ENCODE measurements around the gene LRRIQ4.

LRRIQ4 gene

DNA sequence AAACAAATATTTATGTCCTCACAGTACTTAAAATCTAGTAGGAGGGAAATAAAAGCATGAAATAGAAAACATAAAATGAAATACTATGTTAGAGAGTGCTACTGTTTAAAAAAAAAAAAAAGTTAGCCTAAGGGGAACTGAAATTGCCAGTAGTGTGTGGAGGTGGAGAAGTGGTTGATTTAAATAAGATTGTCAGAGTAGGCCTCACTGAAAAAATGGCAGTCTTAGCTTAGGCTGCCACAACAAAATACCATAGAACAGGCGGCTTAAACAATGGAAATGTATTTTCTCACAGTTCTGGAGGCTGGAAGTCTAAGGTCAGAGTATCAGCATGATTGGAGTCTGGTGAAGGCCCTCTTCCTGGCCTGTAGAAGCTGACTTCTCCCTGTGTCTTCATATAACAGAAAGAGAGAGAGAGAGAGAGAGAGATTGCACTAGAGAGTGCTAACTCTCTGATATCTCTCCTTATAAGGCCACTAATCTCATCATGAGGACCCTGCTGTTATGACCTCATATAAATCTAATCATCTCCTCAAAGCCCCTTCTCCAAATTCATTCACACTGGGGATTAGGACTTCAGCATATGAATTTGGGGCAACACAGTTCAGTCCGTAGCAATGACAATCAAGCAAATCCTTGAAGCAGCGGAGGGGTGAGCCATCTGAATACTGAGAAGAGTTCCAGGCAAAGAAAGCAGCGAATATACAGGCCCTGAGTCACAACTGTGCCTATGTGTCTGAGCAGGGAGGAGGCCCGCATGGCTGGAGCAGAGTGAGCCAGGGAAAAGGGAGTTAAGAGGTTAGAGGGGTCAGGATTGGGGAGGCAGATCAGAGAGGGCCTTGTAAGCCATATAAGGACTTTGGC lies 23.6 kb downstream of the LRRIQ4 start:
- H3K27me3 ChIP-seq (replicated peaks; ENCODE audit: control insufficient read depth, insufficient read depth, low read length): no peaks in the 10 kb centered on the region
- no peaks in the 10 kb centered on the region for H3K36me3 ChIP-seq (ENCODE audit: control insufficient read depth, insufficient read depth, low read length)
- no peak overlapping the region for H3K4me3 ChIP-seq (replicated peaks; ENCODE audit: low read depth, low read length)
- DNase-seq (ENCODE audit: extremely low read depth, insufficient read length): no peak
- TF ChIP-seq, protein P1, sequence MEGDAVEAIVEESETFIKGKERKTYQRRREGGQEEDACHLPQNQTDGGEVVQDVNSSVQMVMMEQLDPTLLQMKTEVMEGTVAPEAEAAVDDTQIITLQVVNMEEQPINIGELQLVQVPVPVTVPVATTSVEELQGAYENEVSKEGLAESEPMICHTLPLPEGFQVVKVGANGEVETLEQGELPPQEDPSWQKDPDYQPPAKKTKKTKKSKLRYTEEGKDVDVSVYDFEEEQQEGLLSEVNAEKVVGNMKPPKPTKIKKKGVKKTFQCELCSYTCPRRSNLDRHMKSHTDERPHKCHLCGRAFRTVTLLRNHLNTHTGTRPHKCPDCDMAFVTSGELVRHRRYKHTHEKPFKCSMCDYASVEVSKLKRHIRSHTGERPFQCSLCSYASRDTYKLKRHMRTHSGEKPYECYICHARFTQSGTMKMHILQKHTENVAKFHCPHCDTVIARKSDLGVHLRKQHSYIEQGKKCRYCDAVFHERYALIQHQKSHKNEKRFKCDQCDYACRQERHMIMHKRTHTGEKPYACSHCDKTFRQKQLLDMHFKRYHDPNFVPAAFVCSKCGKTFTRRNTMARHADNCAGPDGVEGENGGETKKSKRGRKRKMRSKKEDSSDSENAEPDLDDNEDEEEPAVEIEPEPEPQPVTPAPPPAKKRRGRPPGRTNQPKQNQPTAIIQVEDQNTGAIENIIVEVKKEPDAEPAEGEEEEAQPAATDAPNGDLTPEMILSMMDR (IDR thresholded peaks at IDR 0.05; ENCODE audit: insufficient read depth, low read length, poor library complexity, severe bottlenecking): no peak

DNA sequence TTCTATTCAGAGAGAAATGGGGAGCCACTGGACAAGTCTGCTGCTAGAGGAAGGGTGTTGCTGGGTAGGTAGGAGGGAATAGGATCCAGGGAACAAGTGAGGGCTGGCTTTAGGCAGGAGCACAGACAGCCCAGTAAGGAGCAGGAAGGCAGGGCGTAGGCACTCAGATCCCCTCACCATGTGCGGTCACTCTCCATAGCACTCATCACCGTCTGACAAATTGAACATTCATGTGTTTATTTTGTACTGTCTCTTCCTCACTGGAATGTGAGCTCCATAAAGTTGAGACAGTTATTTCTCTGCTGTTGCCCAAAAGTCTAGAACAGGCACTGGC lies 24.2 kb downstream of the LRRIQ4 start:
- no peak for DNase-seq (ENCODE audit: extremely low read depth, insufficient read length)
- H3K27me3 ChIP-seq (replicated peaks; ENCODE audit: control insufficient read depth, insufficient read depth, low read length): no peaks in the 10 kb centered on the region
- H3K36me3 ChIP-seq (ENCODE audit: control insufficient read depth, insufficient read depth, low read length): no peaks in the 10 kb centered on the region
- TF ChIP-seq, protein P1 (IDR thresholded peaks at IDR 0.05; ENCODE audit: insufficient read depth, low read length, poor library complexity, severe bottlenecking): no peak
- H3K4me3 ChIP-seq (replicated peaks; ENCODE audit: low read depth, low read length): no peak overlapping the region

DNA sequence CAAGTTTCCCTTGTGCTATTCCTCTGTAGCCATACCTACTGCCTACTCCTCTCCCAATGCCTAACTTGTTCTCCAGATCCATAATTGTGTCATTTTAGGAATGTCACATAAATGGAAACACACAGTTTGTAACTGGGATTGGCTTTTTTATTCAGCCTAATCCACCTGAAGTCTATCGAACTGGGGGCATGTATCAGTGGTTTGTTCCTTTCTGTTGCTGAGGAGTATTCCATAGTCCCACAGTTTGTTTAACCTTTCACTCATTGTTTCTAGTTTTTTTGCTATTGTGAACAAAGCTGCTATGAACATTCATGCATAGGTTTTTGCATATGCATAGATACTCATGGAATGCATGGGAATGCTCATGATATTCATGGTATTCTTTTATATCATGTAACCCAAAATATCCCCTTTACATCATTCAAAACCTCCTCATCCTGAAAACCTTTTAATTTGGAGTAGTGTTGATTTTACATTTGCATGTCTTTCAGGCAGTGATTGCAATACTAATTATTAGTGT lies 25.9 kb downstream of the LRRIQ4 start:
- TF ChIP-seq, protein P1 (IDR thresholded peaks at IDR 0.05; ENCODE audit: insufficient read depth, low read length, poor library complexity, severe bottlenecking): no peak
- Histone ChIP-seq H3K4me3 (replicated peaks; ENCODE audit: low read depth, low read length) (no peak overlapping the region), H3K27me3 (replicated peaks; ENCODE audit: control insufficient read depth, insufficient read depth, low read length) (no peaks in the 10 kb centered on the region), H3K36me3 (ENCODE audit: control insufficient read depth, insufficient read depth, low read length) (no peaks in the 10 kb centered on the region)
- DNase-seq (ENCODE audit: extremely low read depth, insufficient read length): no peak

DNA sequence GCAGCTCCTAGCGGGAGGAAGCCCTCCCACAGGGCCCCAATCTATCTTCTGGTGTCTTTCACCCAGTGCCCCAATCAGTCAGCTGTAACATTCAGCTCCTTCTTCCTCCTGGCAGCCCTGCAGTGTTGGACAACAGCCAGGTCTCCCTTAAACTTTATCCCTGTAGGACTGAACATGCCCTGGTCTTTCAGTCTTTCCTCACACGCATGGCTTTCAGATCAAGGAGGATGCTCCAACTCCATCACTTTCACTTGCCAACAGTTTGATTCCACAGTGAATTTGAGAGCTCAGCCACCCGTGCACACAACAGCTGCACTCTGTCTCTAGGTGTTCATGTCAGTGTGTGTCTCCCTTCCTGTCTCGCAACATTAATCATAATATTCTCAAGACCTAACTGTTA lies 28.5 kb downstream of the LRRIQ4 start:
- Histone ChIP-seq H3K27me3 (replicated peaks; ENCODE audit: control insufficient read depth, insufficient read depth, low read length) (no peaks in the 10 kb centered on the region), H3K4me3 (replicated peaks; ENCODE audit: low read depth, low read length) (no peak overlapping the region), H3K36me3 (ENCODE audit: control insufficient read depth, insufficient read depth, low read length) (no peaks in the 10 kb centered on the region)
- TF ChIP-seq, protein P1 (IDR thresholded peaks at IDR 0.05; ENCODE audit: insufficient read depth, low read length, poor library complexity, severe bottlenecking): no peak
- DNase-seq (ENCODE audit: extremely low read depth, insufficient read length): no peak

DNA sequence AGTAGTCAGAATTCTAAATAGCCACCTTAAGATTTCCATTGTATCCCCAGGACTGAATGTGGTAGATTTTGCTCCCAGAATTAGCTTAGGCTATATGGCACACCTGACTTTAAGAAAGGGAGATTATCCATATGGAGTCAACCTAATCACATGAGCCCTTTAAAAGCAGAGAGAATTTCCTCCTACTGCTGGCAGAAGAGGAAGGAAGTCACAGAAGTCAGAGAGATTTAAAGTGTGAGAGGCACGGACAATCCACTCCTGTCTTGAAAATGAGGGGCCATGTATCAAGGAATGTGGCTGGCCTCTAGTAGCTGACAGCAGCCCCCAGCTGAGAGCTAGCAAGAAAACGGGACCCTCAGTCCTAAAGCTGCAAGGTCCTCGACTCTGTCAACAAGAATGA lies 30.3 kb downstream of the LRRIQ4 start:
- DNase-seq (ENCODE audit: extremely low read depth, insufficient read length): no peak
- no peaks in the 10 kb centered on the region for H3K36me3 ChIP-seq (ENCODE audit: control insufficient read depth, insufficient read depth, low read length)
- no peaks in the 10 kb centered on the region for H3K27me3 ChIP-seq (replicated peaks; ENCODE audit: control insufficient read depth, insufficient read depth, low read length)
- H3K4me3 ChIP-seq (replicated peaks; ENCODE audit: low read depth, low read length): no peak overlapping the region
- TF ChIP-seq, protein P1 (IDR thresholded peaks at IDR 0.05; ENCODE audit: insufficient read depth, low read length, poor library complexity, severe bottlenecking): no peak
